ENCODE measurements around the gene SF3B4. TPM values are rescaled to one million over a fixed set of nuclear protein-coding genes. Genes with fewer than 3 reads are reported as not detected.
"Not testable (repeated sequence)": the region's sequence is repeated elsewhere in the genome, so short reads cannot be mapped to it uniquely, and the experiment has no call there.

The SF3B4 gene
- total RNA-seq, 2 experiments from 2014 or later, result 111 to 112 TPM

- not testable (repeated sequence) for H3K9me3 Mint-ChIP-seq, H3K27me3 Mint-ChIP-seq, H3K4me3 Mint-ChIP-seq, DNase-seq, H3K36me3 Mint-ChIP-seq
- H3K27ac Mint-ChIP-seq, result peak overlapping the region; percentile 68
- H3K4me1 Mint-ChIP-seq, result peaks cover 33% of the 10 kb centered on the region
Measured at GRCh38 chr1:149938668-149939003, 11.0 kb upstream of the SF3B4 start.

DNA sequence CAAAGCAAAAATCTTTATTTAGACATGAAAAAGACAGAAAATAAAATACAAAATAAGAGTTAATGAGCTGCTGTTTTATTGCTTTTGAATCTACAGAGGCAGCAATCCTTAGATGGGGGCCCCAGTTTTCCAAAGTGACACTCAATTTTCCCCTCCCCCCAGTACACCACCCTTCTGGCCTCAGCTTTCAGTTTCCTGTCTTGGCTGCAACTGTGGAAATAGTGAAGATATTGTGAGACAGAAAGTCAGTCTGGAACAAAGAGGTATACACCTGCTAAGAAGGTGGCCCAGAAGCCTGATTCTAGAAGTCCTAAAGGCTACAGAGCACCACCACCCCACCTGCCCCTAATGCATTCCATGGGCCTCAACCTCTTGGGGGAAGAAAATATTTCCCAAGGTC lies 10.2 kb upstream of the SF3B4 start:
- peaks cover 3% of the 10 kb centered on the region for H3K27me3 Mint-ChIP-seq
- peak overlapping the region; percentile 47 for H3K27ac Mint-ChIP-seq
- H3K4me3 Mint-ChIP-seq, result peak overlapping the region; percentile 23
- H3K9me3 Mint-ChIP-seq, result no peaks in the 10 kb centered on the region
- H3K4me1 Mint-ChIP-seq, result peaks cover 31% of the 10 kb centered on the region
- DNase-seq, result peak; percentile 34
- H3K36me3 Mint-ChIP-seq, result no peaks in the 10 kb centered on the region

- no peak for DNase-seq
- peaks cover 3% of the 10 kb centered on the region for H3K27me3 Mint-ChIP-seq
- peak overlapping the region; percentile 11 for H3K4me3 Mint-ChIP-seq
- H3K9me3 Mint-ChIP-seq, result no peaks in the 10 kb centered on the region
- H3K36me3 Mint-ChIP-seq, result no peaks in the 10 kb centered on the region
- H3K27ac Mint-ChIP-seq, result peak overlapping the region; percentile 47
- peaks cover 31% of the 10 kb centered on the region for H3K4me1 Mint-ChIP-seq
Measured at GRCh38 chr1:149936992-149937705, 9.5 kb upstream of the SF3B4 start.

DNA sequence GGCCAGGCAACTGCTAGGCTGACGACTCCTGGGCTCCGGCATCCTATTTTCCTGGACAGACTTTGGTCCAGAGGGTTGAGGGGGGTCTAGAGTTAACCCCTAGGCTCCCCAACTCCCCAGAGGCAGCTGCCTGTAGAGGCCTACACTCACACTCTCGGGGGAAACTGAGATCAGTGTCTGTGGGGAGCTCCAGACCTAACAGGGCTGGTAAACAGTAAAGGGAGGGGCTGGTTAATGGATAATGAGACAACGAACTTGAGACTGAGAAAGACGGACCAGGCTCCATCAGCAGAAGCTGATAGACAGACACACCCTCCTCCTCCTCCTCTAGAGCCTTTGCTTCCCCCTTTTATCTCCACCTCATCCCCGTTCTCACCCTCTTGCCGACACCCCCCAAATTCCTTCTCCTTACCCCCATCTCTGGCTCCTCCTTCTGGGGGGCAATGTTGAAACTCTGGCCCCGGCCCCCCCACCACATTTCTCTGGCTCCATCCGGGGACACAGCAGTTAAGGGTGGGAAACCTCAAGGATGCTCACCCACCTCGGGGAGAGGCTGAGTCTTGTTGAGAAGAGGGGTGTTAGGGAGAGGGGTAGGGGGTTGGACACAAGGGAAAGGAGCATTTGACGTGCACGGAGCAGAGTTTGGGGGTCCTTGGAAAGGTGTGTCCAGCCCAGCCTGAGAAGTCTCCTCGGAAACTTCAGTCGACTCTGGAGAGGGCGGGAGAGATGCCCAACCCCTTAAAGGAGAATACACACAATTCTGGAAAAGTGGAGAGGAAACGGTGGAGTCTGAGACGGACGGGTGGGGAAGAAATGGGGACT lies 8.8 kb upstream of the SF3B4 start, which contains the start of gene MTMR11:
Gene MTMR11 (minus strand): TSS at position 710 of the 822 bp plus-strand sequence. CDS start 232 bp downstream, at position 478.
- peaks cover 32% of the 10 kb centered on the region for H3K4me1 Mint-ChIP-seq
- H3K36me3 Mint-ChIP-seq, result no peaks in the 10 kb centered on the region
- peaks cover 3% of the 10 kb centered on the region for H3K27me3 Mint-ChIP-seq
- H3K9me3 Mint-ChIP-seq, result no peaks in the 10 kb centered on the region
- no peak for DNase-seq
- peak within 1 kb of the TSS; percentile 11 for H3K4me3 Mint-ChIP-seq
- H3K27ac Mint-ChIP-seq, result peak within 1 kb of the TSS; percentile 47

- Mint-ChIP-seq H3K27ac (no peak overlapping the region), H3K4me1 (peaks cover 25% of the 10 kb centered on the region), H3K4me3 (no peak overlapping the region), H3K9me3 (no peaks in the 10 kb centered on the region), H3K27me3 (peaks cover 3% of the 10 kb centered on the region), H3K36me3 (peaks cover under 1% of the 10 kb centered on the region)
- DNase-seq, result no peak
Measured at GRCh38 chr1:149934356-149934755, 6.8 kb upstream of the SF3B4 start.

- no peak overlapping the region for H3K4me3 Mint-ChIP-seq
- peaks cover 2% of the 10 kb centered on the region for H3K36me3 Mint-ChIP-seq
- H3K4me1 Mint-ChIP-seq, result peaks cover 22% of the 10 kb centered on the region
- H3K9me3 Mint-ChIP-seq, result no peaks in the 10 kb centered on the region
- no peak for DNase-seq
- H3K27ac Mint-ChIP-seq, result no peak overlapping the region
- H3K27me3 Mint-ChIP-seq, result peaks cover 3% of the 10 kb centered on the region
Measured at GRCh38 chr1:149933208-149933607, 5.6 kb upstream of the SF3B4 start.

- H3K4me1 Mint-ChIP-seq, result peaks cover 16% of the 10 kb centered on the region
- no peaks in the 10 kb centered on the region for H3K9me3 Mint-ChIP-seq
- no peak overlapping the region for H3K4me3 Mint-ChIP-seq
- H3K27ac Mint-ChIP-seq, result no peak overlapping the region
- no peak for DNase-seq
- peaks cover 3% of the 10 kb centered on the region for H3K27me3 Mint-ChIP-seq
- peaks cover 3% of the 10 kb centered on the region for H3K36me3 Mint-ChIP-seq
Measured at GRCh38 chr1:149932474-149932873, 4.9 kb upstream of the SF3B4 start.

GRCh38 chr1:149931212-149931790 lies 3.7 kb upstream of the SF3B4 start:
- H3K27ac Mint-ChIP-seq, result no peak overlapping the region
- H3K4me1 Mint-ChIP-seq, result peaks cover 11% of the 10 kb centered on the region
- H3K36me3 Mint-ChIP-seq, result peaks cover 12% of the 10 kb centered on the region
- no peak overlapping the region for H3K4me3 Mint-ChIP-seq
- DNase-seq, result no peak
- H3K9me3 Mint-ChIP-seq, result no peaks in the 10 kb centered on the region
- peaks cover 3% of the 10 kb centered on the region for H3K27me3 Mint-ChIP-seq

DNA sequence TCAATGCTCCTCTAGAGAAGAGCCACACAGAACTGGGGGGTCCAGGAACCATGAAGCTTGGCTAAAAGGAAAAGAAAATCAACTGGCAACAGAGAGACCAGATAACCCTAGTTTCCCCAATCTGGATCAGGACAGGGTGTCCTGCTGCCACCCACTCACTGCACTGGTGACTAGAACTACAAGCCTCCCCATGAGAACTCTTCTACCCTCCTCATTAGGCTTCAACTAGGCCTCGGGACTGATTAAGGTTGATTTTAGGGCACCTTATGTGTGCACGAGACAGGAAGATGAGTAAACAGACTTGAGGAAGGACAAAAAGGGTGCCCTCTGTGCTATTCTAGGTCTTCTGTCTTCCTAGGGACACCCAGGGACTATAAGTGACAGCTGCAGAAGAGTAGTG lies 2.3 kb upstream of the SF3B4 start:
- peaks cover 25% of the 10 kb centered on the region for H3K36me3 Mint-ChIP-seq
- H3K9me3 Mint-ChIP-seq, result no peaks in the 10 kb centered on the region
- H3K27ac Mint-ChIP-seq, result no peak overlapping the region
- no peak for DNase-seq
- peaks cover 21% of the 10 kb centered on the region for H3K4me1 Mint-ChIP-seq
- H3K27me3 Mint-ChIP-seq, result peaks cover 3% of the 10 kb centered on the region
- no peak overlapping the region for H3K4me3 Mint-ChIP-seq

GRCh38 chr1:149928401-149928724 lies 760 bp upstream of the SF3B4 start:
- Mint-ChIP-seq H3K36me3 (peaks cover 36% of the 10 kb centered on the region), H3K27me3 (no peaks in the 10 kb centered on the region), H3K4me1 (peaks cover 24% of the 10 kb centered on the region), H3K9me3 (no peaks in the 10 kb centered on the region), H3K27ac (peak overlapping the region; percentile 94), H3K4me3 (peak overlapping the region; percentile 98)
- no peak for DNase-seq

DNA sequence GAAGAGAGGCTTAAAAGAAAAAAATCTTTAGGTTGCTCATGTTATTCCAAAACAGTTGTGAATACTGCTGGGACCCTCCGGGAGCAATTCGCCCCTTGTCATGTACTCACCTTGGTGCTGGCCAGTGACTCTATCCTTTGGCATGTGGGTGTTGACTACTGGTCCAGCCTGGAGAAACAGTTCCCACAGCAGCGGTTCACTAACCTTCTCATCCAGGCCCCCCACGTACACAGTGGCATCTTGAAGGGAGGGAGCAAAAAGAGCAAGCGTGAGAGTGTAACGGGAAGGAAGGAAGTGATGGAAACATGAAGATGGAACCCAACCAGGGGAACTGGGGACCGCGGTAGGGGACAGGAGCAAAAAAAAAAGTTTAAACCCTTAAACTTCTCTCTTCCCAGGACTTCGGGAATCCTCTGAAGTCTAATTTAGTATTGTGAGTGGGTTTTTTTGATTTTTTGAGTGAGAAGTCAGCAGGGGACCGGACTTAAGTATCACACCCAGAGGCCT lies 494 bp downstream of the SF3B4 start:
- no peak for DNase-seq
- no peaks in the 10 kb centered on the region for H3K27me3 Mint-ChIP-seq
- peak overlapping the region; percentile 94 for H3K27ac Mint-ChIP-seq
- H3K36me3 Mint-ChIP-seq, result peaks cover 47% of the 10 kb centered on the region
- H3K4me1 Mint-ChIP-seq, result peaks cover 24% of the 10 kb centered on the region
- H3K9me3 Mint-ChIP-seq, result no peaks in the 10 kb centered on the region
- peak overlapping the region; percentile 98 for H3K4me3 Mint-ChIP-seq

GRCh38 chr1:149926296-149926695 lies 1.3 kb downstream of the SF3B4 start:
- peaks cover 53% of the 10 kb centered on the region for H3K36me3 Mint-ChIP-seq
- peak overlapping the region; percentile 50 for H3K27ac Mint-ChIP-seq
- no peak for DNase-seq

DNA sequence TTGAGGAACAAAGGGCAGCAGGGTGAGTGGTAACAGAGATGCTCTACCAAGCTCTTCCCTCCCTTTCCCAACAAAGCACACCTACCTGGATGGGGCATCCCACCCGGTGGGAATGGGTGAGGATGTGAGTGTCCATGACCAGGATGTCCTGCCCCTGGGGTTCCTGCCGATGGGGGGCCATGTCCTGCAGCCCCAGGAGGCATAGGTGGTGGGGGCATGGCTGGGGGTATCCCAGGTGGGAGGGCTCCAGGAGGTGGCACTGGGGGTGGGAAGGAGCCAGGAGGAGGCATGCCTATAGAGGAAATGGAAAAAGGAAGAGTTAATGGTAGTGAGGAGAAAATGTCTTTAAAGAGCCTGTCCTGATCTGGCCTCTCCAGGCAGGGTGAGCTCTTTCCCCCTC lies 1.9 kb downstream of the SF3B4 start:
- Mint-ChIP-seq H3K27me3 (no peaks in the 10 kb centered on the region), H3K27ac (peak overlapping the region; percentile 50), H3K4me1 (peaks cover 21% of the 10 kb centered on the region), H3K36me3 (peaks cover 53% of the 10 kb centered on the region), H3K4me3 (peak overlapping the region; percentile 98), H3K9me3 (no peaks in the 10 kb centered on the region)
- DNase-seq, result no peak

More at GRCh38 chr1:149926296-149926695, 1.3 kb downstream of the SF3B4 start:
- Mint-ChIP-seq H3K9me3 (no peaks in the 10 kb centered on the region), H3K27me3 (no peaks in the 10 kb centered on the region), H3K4me3 (peak overlapping the region; percentile 98), H3K4me1 (peaks cover 22% of the 10 kb centered on the region)

GRCh38 chr1:149925345-149925744 lies 2.3 kb downstream of the SF3B4 start:
- Mint-ChIP-seq H3K27me3 (no peaks in the 10 kb centered on the region), H3K27ac (peak overlapping the region; percentile 13), H3K9me3 (no peaks in the 10 kb centered on the region), H3K36me3 (peaks cover 53% of the 10 kb centered on the region), H3K4me3 (peak overlapping the region; percentile 98), H3K4me1 (peaks cover 21% of the 10 kb centered on the region)
- DNase-seq, result no peak

DNA sequence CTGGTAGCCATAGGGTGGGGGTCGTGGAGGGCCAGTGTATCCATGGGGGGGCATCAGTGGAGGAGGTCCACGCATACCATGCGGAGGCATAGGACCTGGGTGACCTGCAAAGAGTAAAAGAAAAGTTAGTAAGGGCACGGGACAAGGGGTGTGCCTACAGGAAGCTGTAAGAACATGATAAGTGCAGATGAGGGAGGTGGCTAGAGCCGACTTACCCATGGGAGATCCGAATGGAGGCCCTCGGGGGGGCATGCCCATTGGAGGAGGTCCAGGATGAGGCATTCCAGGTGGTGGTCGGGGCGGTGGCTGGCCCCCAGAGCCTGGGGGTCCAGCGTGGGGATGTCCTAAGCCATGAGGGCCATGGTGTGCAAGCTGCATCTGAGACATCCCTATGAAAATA lies 4.0 kb downstream of the SF3B4 start:
- H3K27ac Mint-ChIP-seq, result no peak overlapping the region
- no peak overlapping the region for H3K4me3 Mint-ChIP-seq
- H3K36me3 Mint-ChIP-seq, result peaks cover 51% of the 10 kb centered on the region
- no peaks in the 10 kb centered on the region for H3K9me3 Mint-ChIP-seq
- peaks cover 21% of the 10 kb centered on the region for H3K4me1 Mint-ChIP-seq
- H3K27me3 Mint-ChIP-seq, result no peaks in the 10 kb centered on the region
- no peak for DNase-seq
